ENCODE data around the gene TRAPPC3. TPM values are rescaled to one million over a fixed set of nuclear protein-coding genes. Genes with fewer than 3 reads are reported as not detected.

The TRAPPC3 gene
- total RNA-seq, 1 donor from 2014 or later = 65.0 TPM

- no peak for ATAC-seq
Observed at GRCh38 chr1:36097693-36098585, 51.3 kb downstream of the TRAPPC3 start.

- ATAC-seq = peak; percentile 13
Observed at GRCh38 chr1:36096500-36097432, 52.5 kb downstream of the TRAPPC3 start.

GRCh38 chr1:36095760-36096405, 53.4 kb downstream of the TRAPPC3 start:
- ATAC-seq = no peak

- no peak for ATAC-seq
Observed at GRCh38 chr1:36094621-36095061, 54.6 kb downstream of the TRAPPC3 start.

GRCh38 chr1:36093929-36094328, 55.4 kb downstream of the TRAPPC3 start:
- ATAC-seq = no peak

GRCh38 chr1:36093226-36093625, 56.1 kb downstream of the TRAPPC3 start:
- ATAC-seq = no peak

GRCh38 chr1:36092798-36093185, 56.5 kb downstream of the TRAPPC3 start:
- ATAC-seq = no peak

GRCh38 chr1:36092166-36092797, 57.0 kb downstream of the TRAPPC3 start:
- ATAC-seq = no peak

- no peak for ATAC-seq
Observed at GRCh38 chr1:36091698-36092097, 57.6 kb downstream of the TRAPPC3 start.

GRCh38 chr1:36091141-36091540, 58.1 kb downstream of the TRAPPC3 start:
- no peak for ATAC-seq

GRCh38 chr1:36089393-36090121, 59.7 kb downstream of the TRAPPC3 start:
- ATAC-seq = peak; percentile 18

GRCh38 chr1:36088577-36089392, 60.5 kb downstream of the TRAPPC3 start, which contains the start of gene ADPRS:
ADPRS (plus strand) TSS chr1:36088892; CDS start chr1:36088905, 13 bp downstream.
- ATAC-seq = peak; percentile 90

GRCh38 chr1:36088265-36088576, 61.1 kb downstream of the TRAPPC3 start:
- no peak for ATAC-seq

GRCh38 chr1:36087233-36088123, 61.8 kb downstream of the TRAPPC3 start:
- no peak for ATAC-seq

Other genes starting within 250 kb of the TRAPPC3 start
- gene AGO3, start 218.4 kb downstream of the TRAPPC3 start, total RNA-seq = 12.1 TPM
- not detected for gene TEKT2, start 65.4 kb downstream of the TRAPPC3 start, total RNA-seq
- gene ADPRS, start 60.6 kb downstream of the TRAPPC3 start, total RNA-seq = 27.4 TPM
- gene COL8A2, start 24.3 kb downstream of the TRAPPC3 start, total RNA-seq = 2.7 TPM
- 93.1 TPM for gene MAP7D1, start 6.7 kb upstream of the TRAPPC3 start, total RNA-seq
- gene THRAP3, start 75.0 kb upstream of the TRAPPC3 start, total RNA-seq = 72.0 TPM
- 9.2 TPM for gene SH3D21, start 156.9 kb upstream of the TRAPPC3 start, total RNA-seq
- gene EVA1B, start 174.2 kb upstream of the TRAPPC3 start, total RNA-seq = 3.7 TPM
- gene STK40, start 236.4 kb upstream of the TRAPPC3 start, total RNA-seq = 31.8 TPM
- 22.7 TPM for gene LSM10, start 248.4 kb upstream of the TRAPPC3 start, total RNA-seq

Measured in esophagus mucosa (tissue), 1 donor.